Measurements from ENCODE around the gene FMO5. TPM values are rescaled to one million over a fixed set of nuclear protein-coding genes. Genes with fewer than 3 reads are reported as not detected.
"Not testable (repeated sequence)": the region's sequence is repeated elsewhere in the genome, so short reads cannot be mapped to it uniquely, and the experiment has no call there.

Gene FMO5
- total RNA-seq, 1 donor from 2014 or later = 0.39 TPM

GRCh38 chr1:147157116-147157515 is 68.0 kb downstream of the FMO5 start:
- intact Hi-C loops (cut with micrococcal nuclease) = not testable (repeated sequence)

GRCh38 chr1:147156642-147157041 is 68.5 kb downstream of the FMO5 start:
- intact Hi-C loops (cut with micrococcal nuclease) = no loop called here

- intact Hi-C loops (cut with micrococcal nuclease) = no loop called here
These were observed 72.4 kb downstream of the FMO5 start for GRCh38 chr1:147152772-147153171.

- intact Hi-C loops (cut with micrococcal nuclease) = no loop called here
These were observed 73.9 kb downstream of the FMO5 start for GRCh38 chr1:147151244-147151643.

- intact Hi-C loops (cut with micrococcal nuclease) = no loop called here
These were observed 82.3 kb downstream of the FMO5 start for GRCh38 chr1:147142886-147143285.

Other genes with a start within 250 kb of the FMO5 start
- 7.0 and 9.3 TPM in 2 replicates for gene PRKAB2, start 52.9 kb downstream of the FMO5 start, total RNA-seq
- 59.3 and 65.4 TPM in 2 replicates for gene CHD1L, start 17.3 kb upstream of the FMO5 start, total RNA-seq